Keratinocyte (primary cell): ENCODE data around the gene LRRC27. TPM values are rescaled to one million over a fixed set of nuclear protein-coding genes. Genes with fewer than 3 reads are reported as not detected.

Experiments used
- DNase-seq: peaks from one replicate; pipeline ENCODE4 v3.0.0-alpha.2; 2011; ENCODE audit warnings: low read depth, missing footprints, low spot score
- FAIRE-seq: peaks from 2 replicates; lab custom pipeline; 2011; peaks lifted over from hg19 to GRCh38; lab: Jason Lieb, UNC
- H2AFZ ChIP-seq: 2 replicates; pipeline ENCODE4 v1.6.0; 2012; ENCODE audit warnings: low read length, control low read depth, inconsistent platforms; ENCODE audit not compliant: control insufficient read depth
- H3K27ac ChIP-seq: 2 replicates; pipeline ENCODE4 v1.5.1; 2011; ENCODE audit warnings: low read length; ENCODE audit not compliant: control insufficient read depth, insufficient read depth
- H3K27me3 ChIP-seq: 3 replicates; pipeline ENCODE4 v1.6.0; 2011; ENCODE audit warnings: low read length; ENCODE audit not compliant: control insufficient read depth, insufficient read depth; ENCODE audit errors: extremely low read depth
- H3K36me3 ChIP-seq, 2 experiments: 2 replicates in 1 of 2; 3 replicates in 1 of 2; pipeline ENCODE4 v1.5.1; 2011; ENCODE audit warnings: low read length in 2 of 2, mild to moderate bottlenecking in 1 of 2; ENCODE audit not compliant: control insufficient read depth in 2 of 2, insufficient read depth in 2 of 2; ENCODE audit errors: extremely low read depth in 1 of 2
- H3K4me1 ChIP-seq: 3 replicates; pipeline ENCODE4 v1.5.1; 2011; ENCODE audit warnings: low read length; ENCODE audit not compliant: control insufficient read depth, insufficient read depth; ENCODE audit errors: extremely low read depth
- H3K4me2 ChIP-seq: 3 replicates; pipeline ENCODE4 v1.6.0; 2011; ENCODE audit warnings: low read depth, low read length; ENCODE audit not compliant: control insufficient read depth, insufficient read depth; ENCODE audit errors: extremely low read depth
- H3K4me3 ChIP-seq, 3 experiments: fragments of 200-600 bp in 1 of 3; sonication (generic) in 1 of 3; 2 replicates in 2 of 3; 3 replicates in 1 of 3; pipeline ENCODE4 v1.5.1; 2011 to 2016; ENCODE audit warnings: low read length in 3 of 3, mild to moderate bottlenecking in 3 of 3, control low read depth in 2 of 3, inconsistent platforms in 1 of 3, low read depth in 1 of 3, mixed read lengths in 1 of 3, mixed run types in 1 of 3, moderate library complexity in 1 of 3; ENCODE audit not compliant: control insufficient read depth in 2 of 3, insufficient read depth in 2 of 3; ENCODE audit errors: extremely low read depth in 1 of 3
- H3K79me2 ChIP-seq: 2 replicates; pipeline ENCODE4 v1.6.0; 2012; ENCODE audit warnings: low read length; ENCODE audit not compliant: control insufficient read depth, insufficient read depth
- H3K9ac ChIP-seq: 3 replicates; pipeline ENCODE4 v1.6.0; 2011; ENCODE audit warnings: low read length; ENCODE audit not compliant: control insufficient read depth, insufficient read depth; ENCODE audit errors: extremely low read depth
- H3K9me1 ChIP-seq: 3 replicates; pipeline ENCODE4 v1.6.0; 2011; ENCODE audit warnings: low read length; ENCODE audit not compliant: control insufficient read depth, insufficient read depth; ENCODE audit errors: extremely low read depth
- H3K9me3 ChIP-seq: 2 replicates; pipeline ENCODE4 v1.5.1; 2012; ENCODE audit warnings: low read depth, low read length; ENCODE audit not compliant: control insufficient read depth
- H4K20me1 ChIP-seq: 3 replicates; pipeline ENCODE4 v1.6.0; 2011; ENCODE audit warnings: low read length; ENCODE audit not compliant: control insufficient read depth, insufficient read depth; ENCODE audit errors: extremely low read depth
- EZH2 ChIP-seq: IDR thresholded peaks from one replicate; pipeline ENCODE4 v1.6.1; 2012; ENCODE audit warnings: inconsistent platforms, mild to moderate bottlenecking, low read length, moderate library complexity
- dilution Hi-C: fragments of 300-500 bp; cut with MboI; formaldehyde crosslinking; loops from one replicate; pipeline ENCODE4 v1.7.0; 2020; ENCODE audit warnings: low sequenced_read_pairs; ENCODE audit not compliant: extremely low pct_ligation_motif_present
- polyA plus RNA-seq, 5 experiments: library from polyadenylated mRNA; depleted of rRNA in 3 of 5; stranded (reverse) in 3 of 5; stranded (forward) in 1 of 5; unstranded in 1 of 5; fragments of >200 nt; gene quantifications; 1 replicate in 1 of 5; 2 replicates in 3 of 5; 3 replicates in 1 of 5; pipeline versions ENCODE4 v1.2.1 to v1.2.3, GENCODE V29; 2011 to 2012; ENCODE audit warnings: missing spikeins in 2 of 5, low read depth in 1 of 5, low replicate concordance in 1 of 5
- TF ChIP-seq, protein P1 (sequence below), 3 experiments: IDR thresholded peaks in 1 of 3; conservative IDR thresholded peaks in 1 of 3; optimal IDR thresholded peaks in 1 of 3; 2 replicates in 2 of 3; 3 replicates in 1 of 3; pipeline versions ENCODE3 to v1.5.1; 2011; ENCODE audit warnings: low read length in 3 of 3, mild to moderate bottlenecking in 3 of 3, moderate library complexity in 2 of 3, control low read depth in 1 of 3, inconsistent platforms in 1 of 3; ENCODE audit not compliant: insufficient read depth in 2 of 3; ENCODE audit errors: extremely low read depth in 1 of 3

LRRC27 gene
- polyA plus RNA-seq, 1 donor (not counting 4 experiments of a cell fraction or from before 2014, with no cell fraction given), result 3.0 TPM

DNA sequence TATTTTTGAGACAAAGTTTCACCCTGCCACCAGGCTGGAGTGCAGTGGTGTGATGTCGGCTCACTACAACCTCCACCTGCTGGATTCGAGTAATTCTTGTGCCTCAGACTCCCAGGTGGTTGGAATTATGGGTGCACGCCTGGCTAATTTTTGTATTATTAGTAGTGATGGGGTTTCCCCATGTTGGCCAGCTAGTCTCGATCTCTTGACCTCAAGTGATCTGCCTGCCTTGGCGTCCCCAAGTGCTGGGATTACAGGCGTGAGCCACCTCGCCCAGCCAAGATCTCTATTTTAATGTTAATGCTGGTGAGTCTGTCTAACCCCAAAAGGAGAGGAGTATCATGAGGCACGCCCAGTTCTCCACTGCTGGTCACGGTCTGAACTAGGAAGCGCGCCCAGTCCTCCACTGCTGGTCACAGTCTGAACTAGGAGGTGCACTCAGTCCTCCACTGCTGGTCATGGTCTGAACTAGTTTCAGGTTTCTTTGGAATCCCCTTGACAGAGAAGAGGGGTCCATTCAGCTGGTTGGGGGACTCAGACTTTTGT, 5.6 kb upstream of the LRRC27 start:
- Histone ChIP-seq H3K79me2 (peaks cover 34% of the 10 kb centered on the region), H3K27me3 (no peaks in the 10 kb centered on the region), H2AFZ (no peak overlapping the region), H3K36me3 (peaks cover 0 to 1% of the 10 kb centered on the region in 2 experiments), H4K20me1 (no peaks in the 10 kb centered on the region), H3K27ac (no peak overlapping the region), H3K4me3 (no peak overlapping the region), H3K4me1 (peaks cover 10% of the 10 kb centered on the region), H3K4me2 (no peak overlapping the region), H3K9me3 (no peaks in the 10 kb centered on the region), H3K9me1 (no peaks in the 10 kb centered on the region), H3K9ac (no peak overlapping the region)
- no peak for TF ChIP-seq EZH2
- TF ChIP-seq, protein P1, sequence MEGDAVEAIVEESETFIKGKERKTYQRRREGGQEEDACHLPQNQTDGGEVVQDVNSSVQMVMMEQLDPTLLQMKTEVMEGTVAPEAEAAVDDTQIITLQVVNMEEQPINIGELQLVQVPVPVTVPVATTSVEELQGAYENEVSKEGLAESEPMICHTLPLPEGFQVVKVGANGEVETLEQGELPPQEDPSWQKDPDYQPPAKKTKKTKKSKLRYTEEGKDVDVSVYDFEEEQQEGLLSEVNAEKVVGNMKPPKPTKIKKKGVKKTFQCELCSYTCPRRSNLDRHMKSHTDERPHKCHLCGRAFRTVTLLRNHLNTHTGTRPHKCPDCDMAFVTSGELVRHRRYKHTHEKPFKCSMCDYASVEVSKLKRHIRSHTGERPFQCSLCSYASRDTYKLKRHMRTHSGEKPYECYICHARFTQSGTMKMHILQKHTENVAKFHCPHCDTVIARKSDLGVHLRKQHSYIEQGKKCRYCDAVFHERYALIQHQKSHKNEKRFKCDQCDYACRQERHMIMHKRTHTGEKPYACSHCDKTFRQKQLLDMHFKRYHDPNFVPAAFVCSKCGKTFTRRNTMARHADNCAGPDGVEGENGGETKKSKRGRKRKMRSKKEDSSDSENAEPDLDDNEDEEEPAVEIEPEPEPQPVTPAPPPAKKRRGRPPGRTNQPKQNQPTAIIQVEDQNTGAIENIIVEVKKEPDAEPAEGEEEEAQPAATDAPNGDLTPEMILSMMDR (optimal IDR thresholded peaks at IDR 0.05 in 1 of 3, IDR thresholded peaks at IDR 0.05 in 1 of 3, conservative IDR thresholded peaks at IDR 0.05 in 1 of 3; ENCODE audit: extremely low read depth in 1 of 3, insufficient read depth in 2 of 3, low read length in 3 of 3), result no peak
- DNase-seq (no peak), FAIRE-seq (no peak)
- dilution Hi-C loops, result no loop called here

DNA sequence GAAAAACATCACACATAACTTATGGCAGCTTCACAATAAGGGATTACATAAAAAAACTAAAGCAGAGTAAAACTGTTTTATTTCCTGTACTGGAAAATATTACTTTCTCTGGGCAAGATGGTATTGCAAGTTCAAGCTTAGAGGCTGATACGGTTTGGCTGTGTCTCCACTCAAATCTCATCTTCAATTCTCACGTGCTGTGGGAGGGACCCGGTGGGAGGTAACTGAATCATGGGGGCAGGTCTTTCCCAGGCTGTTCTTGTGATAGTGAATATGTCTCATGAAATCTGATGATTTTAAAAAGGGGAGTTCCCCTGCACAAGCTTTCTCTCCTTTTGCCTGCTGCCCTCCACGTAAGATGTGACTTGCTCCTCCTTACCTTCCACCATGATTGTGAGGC, 5.1 kb upstream of the LRRC27 start:
- TF ChIP-seq EZH2, result no peak
- TF ChIP-seq, protein P1 (optimal IDR thresholded peaks at IDR 0.05 in 1 of 3, IDR thresholded peaks at IDR 0.05 in 1 of 3, conservative IDR thresholded peaks at IDR 0.05 in 1 of 3; ENCODE audit: extremely low read depth in 1 of 3, insufficient read depth in 2 of 3, low read length in 3 of 3), result no peak
- H3K4me1 ChIP-seq, result peaks cover 10% of the 10 kb centered on the region
- no peak overlapping the region for H3K4me2 ChIP-seq
- H3K9me1 ChIP-seq, result no peaks in the 10 kb centered on the region
- no peak overlapping the region for H2AFZ ChIP-seq
- H4K20me1 ChIP-seq, result no peaks in the 10 kb centered on the region
- peaks cover 35% of the 10 kb centered on the region for H3K79me2 ChIP-seq
- dilution Hi-C loops, result no loop called here
- no peaks in the 10 kb centered on the region for H3K9me3 ChIP-seq
- H3K4me3 ChIP-seq, result no peak overlapping the region
- FAIRE-seq, result no peak
- no peaks in the 10 kb centered on the region for H3K27me3 ChIP-seq
- no peak overlapping the region for H3K9ac ChIP-seq
- H3K36me3 ChIP-seq, result peaks cover 0 to 1% of the 10 kb centered on the region in 2 experiments
- no peak overlapping the region for H3K27ac ChIP-seq
- no peak for DNase-seq
